Breast epithelium (tissue), 3 donors: ENCODE data around the gene SYNDIG1.

ENCODE experiments used
- POLR2A ChIP-seq: fragments of 450-650 bp; IDR thresholded peaks from one replicate; pipeline ENCODE4 v1.6.1; 2016; ENCODE audit warnings: antibody characterized with exemption, mild to moderate bottlenecking, moderate library complexity
- POLR2AphosphoS5 ChIP-seq, 3 donors: sonication (generic); formaldehyde crosslinking; IDR thresholded peaks; one replicate each; pipeline ENCODE4 v1.6.1; 2017; ENCODE audit warnings: antibody characterized with exemption in 3 of 3
- TF ChIP-seq, protein P1 (sequence below), 3 donors: fragments of 450-650 bp; IDR thresholded peaks; one replicate each; pipeline ENCODE4 v1.5.1; 2016 to 2017; ENCODE audit warnings: antibody characterized with exemption in 3 of 3, mild to moderate bottlenecking in 3 of 3, moderate library complexity in 3 of 3

DNA sequence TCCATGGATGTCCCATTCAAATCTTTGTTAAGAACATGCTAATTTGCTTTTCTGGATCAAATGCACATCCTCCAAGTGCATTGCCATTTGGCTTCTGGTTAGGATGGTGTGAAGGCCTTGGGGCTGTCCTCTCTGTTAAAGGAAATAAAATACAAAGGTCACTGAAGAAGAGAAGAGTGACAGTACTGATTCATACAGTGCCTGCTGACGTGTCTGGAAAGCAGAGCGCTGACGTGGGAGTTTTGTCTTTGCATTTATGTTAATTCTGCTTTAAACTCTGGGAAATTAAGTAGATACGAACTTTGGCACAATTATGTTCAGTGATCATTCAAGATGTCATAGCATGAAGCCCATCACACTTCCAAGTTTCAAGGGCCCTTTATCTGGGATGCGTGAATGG is 33.2 kb downstream of the SYNDIG1 start:
- TF ChIP-seq POLR2A = no peak
- TF ChIP-seq, protein P1, sequence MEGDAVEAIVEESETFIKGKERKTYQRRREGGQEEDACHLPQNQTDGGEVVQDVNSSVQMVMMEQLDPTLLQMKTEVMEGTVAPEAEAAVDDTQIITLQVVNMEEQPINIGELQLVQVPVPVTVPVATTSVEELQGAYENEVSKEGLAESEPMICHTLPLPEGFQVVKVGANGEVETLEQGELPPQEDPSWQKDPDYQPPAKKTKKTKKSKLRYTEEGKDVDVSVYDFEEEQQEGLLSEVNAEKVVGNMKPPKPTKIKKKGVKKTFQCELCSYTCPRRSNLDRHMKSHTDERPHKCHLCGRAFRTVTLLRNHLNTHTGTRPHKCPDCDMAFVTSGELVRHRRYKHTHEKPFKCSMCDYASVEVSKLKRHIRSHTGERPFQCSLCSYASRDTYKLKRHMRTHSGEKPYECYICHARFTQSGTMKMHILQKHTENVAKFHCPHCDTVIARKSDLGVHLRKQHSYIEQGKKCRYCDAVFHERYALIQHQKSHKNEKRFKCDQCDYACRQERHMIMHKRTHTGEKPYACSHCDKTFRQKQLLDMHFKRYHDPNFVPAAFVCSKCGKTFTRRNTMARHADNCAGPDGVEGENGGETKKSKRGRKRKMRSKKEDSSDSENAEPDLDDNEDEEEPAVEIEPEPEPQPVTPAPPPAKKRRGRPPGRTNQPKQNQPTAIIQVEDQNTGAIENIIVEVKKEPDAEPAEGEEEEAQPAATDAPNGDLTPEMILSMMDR (IDR thresholded peaks at IDR 0.05) = no peak
- no peak for TF ChIP-seq POLR2AphosphoS5 (IDR thresholded peaks at IDR 0.05)
